GM21786 (cell line): Measurements from ENCODE around the gene C1QTNF12.
"Not testable (repeated sequence)": the region's sequence is repeated elsewhere in the genome, so short reads cannot be mapped to it uniquely, and the experiment has no call there.

Experiments used
- ATAC-seq: cut with Tn5 transposase; IDR thresholded peaks from one replicate; pipeline ENCODE4 v1.9.1; 2021; ENCODE audit not compliant: unreplicated experiment

C1QTNF12 gene

GRCh38 chr1:1199961-1200875 lies 46.3 kb downstream of the C1QTNF12 start:
- ATAC-seq: no peak

GRCh38 chr1:1199141-1199960 lies 47.2 kb downstream of the C1QTNF12 start:
- no peak for ATAC-seq

GRCh38 chr1:1198423-1199140 lies 47.9 kb downstream of the C1QTNF12 start:
- ATAC-seq: no peak

GRCh38 chr1:1197551-1198422 lies 48.7 kb downstream of the C1QTNF12 start:
- no peak for ATAC-seq

- no peak for ATAC-seq
Observed at GRCh38 chr1:1197188-1197500, 49.4 kb downstream of the C1QTNF12 start.

- no peak for ATAC-seq
Observed at GRCh38 chr1:1196431-1197187, 49.9 kb downstream of the C1QTNF12 start.

GRCh38 chr1:1195726-1196125 lies 50.8 kb downstream of the C1QTNF12 start:
- ATAC-seq: not testable (repeated sequence)

GRCh38 chr1:1194723-1195122 lies 51.8 kb downstream of the C1QTNF12 start:
- ATAC-seq: no peak
